GM19035 (cell line): ENCODE data around the gene SLC35A5.

Experiments
- ATAC-seq: cut with Tn5 transposase; IDR thresholded peaks from one replicate; pipeline ENCODE4 v1.9.1; 2021; ENCODE audit not compliant: unreplicated experiment

The SLC35A5 gene

DNA sequence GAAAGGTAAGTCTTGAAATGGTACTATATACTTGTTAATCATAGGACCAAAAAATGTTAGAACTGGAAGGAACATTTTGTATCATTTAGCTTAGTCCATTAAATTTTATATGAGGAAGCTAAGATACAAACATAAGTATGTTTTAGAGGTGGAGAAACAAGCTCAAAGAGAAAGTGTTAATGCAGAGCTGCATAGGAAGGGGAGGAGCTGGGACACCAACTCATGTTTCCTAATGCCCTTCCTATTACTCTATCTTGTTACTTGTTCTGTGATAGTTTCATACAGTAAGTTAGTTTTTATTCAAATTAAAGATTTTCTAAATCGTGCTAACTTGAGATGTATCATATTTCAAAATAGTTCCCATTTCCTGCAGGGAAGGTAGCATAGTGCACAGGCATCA is 7.4 kb downstream of the SLC35A5 start:
- ATAC-seq = no peak

DNA sequence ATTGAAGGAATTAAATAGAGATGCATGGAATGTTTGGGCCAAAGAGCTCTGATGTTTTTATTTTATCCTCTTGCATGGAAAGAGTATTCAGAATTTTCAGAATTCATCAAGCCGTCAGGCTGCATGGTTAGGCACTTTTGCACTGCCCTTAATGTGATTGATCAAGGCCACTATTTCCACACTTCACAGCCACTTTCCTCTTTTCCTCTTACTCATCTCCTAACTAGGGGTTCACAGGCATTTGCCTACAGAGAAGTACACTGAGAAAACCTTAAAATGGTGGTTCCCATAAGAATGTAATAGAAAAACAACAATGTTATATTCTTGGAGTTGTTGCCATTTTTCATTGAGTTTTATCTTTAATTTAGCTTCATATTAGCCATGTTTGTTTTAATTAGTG is 10.9 kb downstream of the SLC35A5 start:
- ATAC-seq = no peak

DNA sequence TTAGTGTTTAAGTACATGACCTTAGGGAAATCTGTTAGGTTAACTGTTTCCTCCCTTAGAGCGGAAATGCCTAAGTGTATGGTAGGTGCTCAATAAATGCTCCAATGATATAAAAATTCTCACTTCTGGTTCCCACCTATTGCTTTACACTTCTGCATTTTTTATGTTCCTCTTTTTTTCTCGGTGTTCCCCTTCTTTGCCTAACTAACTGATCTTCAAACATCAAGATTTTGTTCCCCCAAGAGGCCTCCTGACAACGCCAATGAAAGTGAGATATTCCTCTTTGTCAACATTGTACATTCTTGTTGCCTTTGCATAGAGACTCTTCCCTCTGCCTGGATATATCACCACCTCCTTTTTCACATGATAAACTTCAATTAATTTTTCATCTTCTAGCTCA is 17.4 kb downstream of the SLC35A5 start:
- ATAC-seq = no peak

DNA sequence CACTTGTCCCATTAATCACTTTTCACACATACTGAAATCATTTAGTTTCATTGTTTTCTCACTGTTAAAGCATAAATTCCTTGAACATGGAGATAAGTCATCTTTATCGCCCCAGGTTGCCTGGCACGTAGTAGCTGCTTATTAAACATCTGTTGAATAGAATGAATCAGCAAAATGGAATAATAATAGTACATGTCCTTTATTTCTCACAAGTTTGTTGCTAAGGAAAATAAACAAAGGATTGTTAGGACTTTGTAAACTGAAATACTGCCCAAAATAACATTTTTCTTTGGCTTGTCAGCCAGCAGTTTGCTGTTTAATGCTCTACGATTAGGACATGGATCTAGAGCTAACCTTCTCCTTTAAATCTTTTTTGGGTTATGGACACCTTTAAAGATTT is 17.9 kb downstream of the SLC35A5 start:
- ATAC-seq = no peak

DNA sequence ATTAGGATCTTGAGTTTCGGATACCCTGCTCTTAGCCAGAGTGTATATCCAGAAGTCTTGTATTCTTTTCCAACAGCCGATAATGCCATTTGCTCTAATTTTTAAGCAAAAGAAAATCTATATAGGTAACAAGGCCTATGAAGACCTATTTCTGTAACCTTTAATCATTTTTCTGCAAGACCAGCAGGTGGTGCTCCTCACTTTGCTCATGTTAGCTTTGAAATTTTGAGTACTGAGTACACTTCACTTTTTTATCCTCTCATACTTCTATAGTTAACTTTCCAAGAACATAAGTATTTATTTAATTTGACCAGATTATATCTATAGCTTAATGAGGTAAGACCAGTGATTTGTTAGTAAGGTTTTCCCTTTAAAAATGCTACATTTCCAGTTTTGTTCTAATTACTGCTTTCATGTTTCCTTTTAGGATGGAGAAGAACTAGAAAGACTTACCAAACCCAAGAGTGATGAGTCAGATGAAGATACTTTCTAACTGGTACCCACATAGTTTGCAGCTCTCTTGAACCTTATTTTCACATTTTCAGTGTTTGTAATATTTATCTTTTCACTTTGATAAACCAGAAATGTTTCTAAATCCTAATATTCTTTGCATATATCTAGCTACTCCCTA is 20.5 kb downstream of the SLC35A5 start:
- ATAC-seq = no peak

DNA sequence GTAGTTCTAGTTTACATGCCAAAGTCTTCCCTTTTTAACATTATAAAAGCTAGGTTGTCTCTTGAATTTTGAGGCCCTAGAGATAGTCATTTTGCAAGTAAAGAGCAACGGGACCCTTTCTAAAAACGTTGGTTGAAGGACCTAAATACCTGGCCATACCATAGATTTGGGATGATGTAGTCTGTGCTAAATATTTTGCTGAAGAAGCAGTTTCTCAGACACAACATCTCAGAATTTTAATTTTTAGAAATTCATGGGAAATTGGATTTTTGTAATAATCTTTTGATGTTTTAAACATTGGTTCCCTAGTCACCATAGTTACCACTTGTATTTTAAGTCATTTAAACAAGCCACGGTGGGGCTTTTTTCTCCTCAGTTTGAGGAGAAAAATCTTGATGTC is 21.3 kb downstream of the SLC35A5 start:
- no peak for ATAC-seq

DNA sequence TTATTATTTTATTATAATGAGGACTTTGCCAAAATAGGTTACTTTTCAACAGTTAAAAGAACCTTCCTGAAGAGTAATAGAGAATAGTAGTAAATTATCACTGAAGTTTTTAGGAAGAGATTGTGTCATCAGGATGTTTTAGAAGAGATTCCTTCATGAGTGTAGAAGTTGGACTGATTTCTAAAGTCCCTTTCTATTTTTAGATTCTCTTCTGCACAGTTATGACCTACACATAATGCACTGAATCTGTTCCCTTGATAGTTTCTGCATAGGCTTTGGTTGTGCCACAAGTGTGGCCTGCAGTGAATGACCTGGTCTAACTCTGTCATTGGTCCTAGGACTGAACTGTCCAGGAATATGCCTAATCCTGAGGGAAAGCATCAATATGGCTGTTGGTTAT is 23.9 kb downstream of the SLC35A5 start:
- ATAC-seq = no peak

DNA sequence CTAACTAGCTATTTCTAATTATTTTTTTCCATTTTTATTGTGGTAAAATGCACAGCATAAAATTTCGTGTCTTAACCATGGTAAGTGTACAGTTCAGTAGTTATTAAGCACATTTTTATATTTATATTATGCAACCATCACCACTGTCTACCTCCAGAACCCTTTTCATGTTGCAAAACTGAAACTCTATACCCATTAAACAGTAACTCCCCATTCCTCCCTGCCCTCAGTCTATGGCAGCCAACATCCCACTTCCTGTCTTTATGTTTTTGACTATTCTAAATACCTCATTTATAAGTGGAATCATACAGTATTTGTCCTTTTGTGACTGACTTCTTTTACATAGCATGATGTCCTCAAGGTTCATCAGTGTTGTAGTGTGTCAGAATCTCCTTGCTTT is 25.5 kb downstream of the SLC35A5 start:
- no peak for ATAC-seq

DNA sequence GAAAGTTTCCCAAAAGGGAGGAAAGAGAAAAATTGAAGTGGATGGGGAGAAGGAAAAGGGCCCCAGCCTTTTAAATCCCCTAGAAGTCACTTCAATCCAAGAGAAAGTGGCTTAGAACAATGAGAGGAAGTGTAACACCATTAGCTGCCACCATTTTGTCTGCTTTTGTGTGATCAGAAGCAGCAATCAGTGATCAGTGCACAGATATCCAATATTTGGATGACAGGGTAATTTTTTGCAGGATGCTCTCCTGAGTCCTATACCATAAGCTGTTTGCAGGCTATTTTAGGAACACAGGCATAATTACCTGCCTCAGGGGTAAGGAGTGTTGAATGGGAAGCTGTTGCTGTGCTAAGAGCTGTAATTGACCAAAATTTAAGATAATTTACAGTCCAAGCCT is 31.4 kb downstream of the SLC35A5 start:
- ATAC-seq = no peak

DNA sequence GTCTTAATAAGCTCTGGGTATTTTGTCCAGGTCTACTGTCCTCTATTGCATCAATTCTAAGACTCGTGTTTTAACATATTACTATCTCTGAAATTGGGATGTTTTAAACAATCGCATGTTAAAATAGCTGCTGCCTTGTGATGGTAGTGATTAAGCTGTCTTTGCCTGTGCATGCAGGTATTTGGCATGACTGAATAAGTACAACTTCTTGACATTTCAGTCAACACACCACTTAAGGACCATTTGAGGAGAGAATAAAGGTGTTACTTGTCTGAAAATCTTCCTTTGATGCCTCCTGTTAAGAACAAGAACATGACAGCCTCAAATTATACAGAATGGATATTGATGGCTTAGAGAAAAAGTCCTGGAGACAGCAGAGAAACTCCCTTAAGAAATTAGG is 33.0 kb downstream of the SLC35A5 start:
- ATAC-seq = no peak

DNA sequence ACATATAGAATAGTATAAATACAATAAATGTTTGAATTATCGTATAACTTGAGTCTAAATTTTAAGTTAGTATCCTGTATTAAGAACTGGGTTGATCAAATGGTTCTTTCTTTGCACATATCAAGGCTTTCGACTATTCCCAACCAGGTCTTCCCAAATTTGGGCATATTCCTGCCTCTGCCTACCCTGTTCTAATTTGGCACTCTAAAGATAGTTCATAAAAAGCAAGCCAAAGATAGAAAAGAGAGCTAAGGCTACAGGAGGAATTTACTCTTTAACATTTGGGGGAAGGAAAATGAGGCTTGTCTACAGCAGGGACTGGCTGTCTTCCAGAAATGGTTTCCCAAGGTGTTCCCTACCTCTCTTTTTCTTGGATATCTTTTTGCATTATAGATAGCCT is 36.1 kb downstream of the SLC35A5 start:
- no peak for ATAC-seq

DNA sequence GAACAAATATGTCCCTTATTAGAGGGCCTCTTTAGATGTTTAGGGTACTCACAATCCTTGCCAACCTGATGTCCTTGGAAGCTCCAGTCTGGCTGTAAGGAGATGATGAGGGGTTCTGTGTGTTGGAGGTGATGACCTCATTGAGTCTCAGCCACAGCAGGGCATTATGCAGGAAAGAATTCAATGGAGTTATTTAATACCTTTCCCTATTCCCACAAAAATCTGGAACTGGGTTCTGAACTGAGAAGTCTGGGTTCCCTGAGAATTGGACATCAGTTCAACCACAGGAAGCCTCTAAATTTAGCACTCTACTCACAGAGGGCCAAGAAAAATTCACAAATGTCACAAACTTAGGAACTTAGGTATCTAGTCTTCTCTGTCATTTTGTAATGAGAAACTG is 36.9 kb downstream of the SLC35A5 start:
- no peak for ATAC-seq

DNA sequence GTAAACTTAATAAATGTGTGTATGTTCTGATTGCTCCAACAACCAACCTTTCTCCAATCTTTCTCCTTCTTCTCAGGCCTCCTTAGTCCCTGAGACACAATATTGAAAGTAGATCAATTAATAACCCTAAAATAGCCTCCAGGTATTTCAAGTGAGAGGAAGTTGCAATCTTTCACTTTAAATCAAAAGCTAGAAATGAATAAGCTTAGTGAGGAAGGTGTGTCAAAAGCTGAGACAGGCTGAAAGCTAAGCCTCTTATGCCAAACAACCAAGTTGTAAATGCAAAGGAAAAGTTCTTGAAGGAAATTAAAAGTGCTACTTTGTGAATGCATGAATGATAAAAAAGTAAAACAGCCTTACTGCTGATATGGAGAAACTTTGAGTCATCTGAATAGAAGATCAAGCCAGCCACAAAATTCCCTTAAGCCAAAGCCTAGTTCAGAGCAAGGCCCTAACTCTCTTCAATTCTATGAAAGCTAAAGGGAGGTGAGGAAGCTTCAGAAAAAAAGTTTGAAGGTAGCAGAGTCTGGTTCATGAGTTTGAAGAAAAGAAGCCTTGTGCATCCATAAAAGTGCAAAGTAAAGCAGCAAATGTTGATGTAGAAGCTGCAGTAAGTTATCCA is 40.5 kb downstream of the SLC35A5 start:
- ATAC-seq = peak; percentile 76

DNA sequence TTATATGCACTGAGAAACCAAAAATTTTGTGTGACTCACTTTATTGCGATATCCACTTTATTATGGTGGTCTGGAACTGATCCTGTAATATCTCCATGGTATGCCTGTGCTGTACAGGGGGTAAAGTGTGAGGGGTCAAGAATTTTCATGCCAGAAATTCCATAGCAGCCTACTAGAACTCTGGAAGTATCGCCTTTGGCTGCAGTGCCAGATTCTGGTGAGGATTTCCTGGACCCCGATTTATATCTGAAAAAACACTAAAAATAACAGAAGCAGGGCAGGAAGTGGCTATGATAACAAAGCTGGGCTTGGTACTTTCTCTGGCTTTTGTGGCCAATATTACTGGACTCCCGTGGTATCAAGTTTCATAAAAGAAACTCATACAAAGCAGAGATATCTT is 42.7 kb downstream of the SLC35A5 start:
- ATAC-seq = no peak

DNA sequence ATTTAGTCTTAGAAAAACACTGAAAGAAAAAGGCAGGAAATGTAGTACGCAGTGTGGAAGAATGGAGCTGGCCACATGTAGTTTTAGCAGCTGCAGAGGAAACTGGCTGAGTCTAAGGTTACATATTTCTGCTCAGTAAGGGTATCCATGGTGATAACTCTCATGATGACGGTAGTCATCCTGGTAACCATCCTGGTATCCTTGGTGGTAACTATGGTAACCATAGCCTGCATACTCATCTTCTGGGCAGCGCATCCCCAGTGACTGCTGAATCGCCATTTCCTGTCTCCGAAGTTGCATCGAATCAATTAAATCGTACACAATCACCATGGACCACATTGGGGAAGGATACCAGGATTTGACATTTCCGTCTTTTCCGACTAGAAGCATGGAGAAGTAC is 43.4 kb downstream of the SLC35A5 start:
- ATAC-seq = no peak

DNA sequence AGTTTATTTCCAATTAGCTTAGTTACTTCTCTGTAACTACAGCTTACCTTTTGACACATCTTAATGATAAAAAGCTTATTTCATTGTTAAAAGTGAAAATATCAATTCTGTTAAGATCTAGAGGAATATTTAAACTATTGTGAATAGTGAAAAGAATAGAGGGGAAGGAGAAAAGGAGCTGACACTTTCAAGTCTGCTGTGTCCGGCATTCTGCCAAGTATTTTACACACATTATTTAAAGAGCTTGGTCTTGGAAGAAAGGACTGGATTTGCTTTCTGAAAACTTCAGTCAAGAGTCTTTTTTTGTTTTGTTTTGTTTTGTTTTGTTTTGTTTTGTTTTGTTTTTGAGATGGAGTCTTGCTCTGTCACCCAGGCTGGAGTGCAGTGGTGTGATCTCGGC is 44.3 kb downstream of the SLC35A5 start:
- ATAC-seq = no peak

DNA sequence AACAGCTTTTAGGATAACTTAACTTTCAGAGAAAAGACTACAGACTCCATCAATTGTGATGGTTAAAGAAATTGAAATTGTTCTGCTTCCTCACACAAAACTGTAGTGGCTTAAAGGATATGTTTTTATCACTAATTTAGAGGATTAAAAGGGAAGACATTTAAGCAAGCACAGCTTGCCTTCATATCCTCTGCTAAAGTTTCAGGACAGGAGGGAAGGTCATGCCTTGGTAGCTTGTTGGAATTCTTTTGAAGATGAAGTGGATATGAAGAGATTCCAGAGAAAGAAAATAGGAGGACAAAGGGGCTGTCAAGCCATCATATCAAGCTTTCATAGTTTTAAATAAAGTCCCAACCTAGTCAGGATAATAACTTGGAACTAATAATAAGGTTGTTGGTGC is 46.0 kb downstream of the SLC35A5 start:
- no peak for ATAC-seq

DNA sequence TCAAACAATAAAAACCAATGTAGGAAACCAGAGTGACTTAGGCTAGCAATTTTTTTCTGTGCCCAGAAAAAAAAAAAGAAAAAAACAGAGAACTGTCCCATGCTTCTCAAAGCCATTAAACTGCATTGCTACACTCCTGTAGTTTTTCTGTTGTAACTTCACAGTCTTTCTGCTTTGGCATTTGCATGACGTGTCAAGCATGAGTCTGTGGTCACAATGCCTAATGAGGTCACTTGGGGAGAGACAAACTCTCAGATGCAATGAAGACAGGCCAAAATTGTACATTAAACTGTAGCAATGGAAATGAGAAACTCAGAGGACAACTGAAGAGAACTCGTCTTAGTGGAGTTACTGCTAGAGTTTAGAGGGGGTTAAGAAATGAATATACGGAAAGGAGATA is 48.3 kb downstream of the SLC35A5 start:
- no peak for ATAC-seq

DNA sequence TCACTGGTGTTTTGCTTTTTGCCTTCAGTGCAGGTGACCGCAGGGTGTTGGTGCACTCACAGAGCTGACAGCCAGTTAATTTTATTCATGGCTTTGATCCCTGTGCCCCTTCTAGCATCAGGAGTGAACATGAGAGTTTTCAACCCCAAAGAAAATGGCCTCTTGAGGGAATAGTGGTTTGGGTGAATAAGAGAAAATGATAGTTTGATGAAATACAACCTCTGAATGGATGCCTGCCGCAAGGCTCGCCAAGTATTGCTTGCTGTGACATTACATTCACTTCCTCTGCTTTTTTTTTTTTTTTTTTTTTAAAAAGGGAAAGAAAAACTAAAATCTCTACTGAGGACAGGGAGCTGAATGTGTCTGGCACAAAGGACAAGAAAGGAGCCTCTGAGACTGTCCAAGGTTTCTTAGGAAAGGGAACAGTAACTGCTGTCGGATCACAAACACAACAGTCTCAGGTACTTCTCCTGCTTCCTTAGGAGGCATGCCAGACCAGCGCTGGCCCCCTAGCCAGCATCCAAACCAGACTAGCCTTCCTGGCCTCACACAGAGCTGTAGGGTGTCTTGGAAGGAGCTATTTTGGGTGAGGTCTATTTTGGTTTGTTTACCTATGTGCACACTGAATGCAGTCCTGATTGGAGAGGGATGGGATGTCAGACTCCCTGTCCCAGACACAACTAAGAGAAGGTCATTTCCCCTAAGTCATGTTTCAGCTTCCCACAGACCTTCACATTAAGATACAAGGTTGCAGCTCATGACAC is 50.1 kb downstream of the SLC35A5 start:
- ATAC-seq = no peak

DNA sequence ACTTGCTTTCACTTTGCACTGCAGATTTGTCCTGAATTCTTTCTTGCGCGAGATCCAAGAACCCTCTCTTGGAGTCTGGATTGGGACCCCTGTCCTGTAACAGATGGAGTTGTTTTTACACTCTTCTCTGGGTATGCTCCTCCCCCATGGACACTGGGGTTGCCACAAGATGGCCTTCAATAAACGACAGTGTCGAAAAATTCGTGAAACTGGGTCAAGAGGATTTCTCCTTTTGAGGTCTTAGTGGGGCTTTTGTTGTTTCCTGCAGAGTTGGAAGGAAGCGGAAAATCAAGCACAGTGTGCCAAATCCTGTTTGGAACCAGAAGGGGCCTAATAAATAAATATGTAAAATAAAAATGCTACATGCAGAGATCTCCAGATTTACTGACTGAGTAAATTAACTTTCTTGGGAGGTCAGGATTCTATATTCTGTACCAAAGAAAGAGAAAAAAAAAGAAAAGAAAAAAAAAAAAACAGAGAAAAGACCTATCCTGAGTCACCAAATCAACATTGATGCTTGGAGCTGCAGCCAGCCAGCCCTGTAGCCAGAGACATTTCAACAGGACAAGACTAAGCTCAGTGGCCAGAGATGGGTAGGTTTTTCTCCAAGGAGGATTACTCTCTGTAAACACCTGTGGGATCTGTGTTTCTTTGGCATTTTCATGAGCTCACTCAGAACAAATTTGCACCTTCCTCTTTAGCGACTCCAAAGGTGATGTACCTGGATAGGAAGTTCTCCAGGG is 54.3 kb downstream of the SLC35A5 start:
- no peak for ATAC-seq

DNA sequence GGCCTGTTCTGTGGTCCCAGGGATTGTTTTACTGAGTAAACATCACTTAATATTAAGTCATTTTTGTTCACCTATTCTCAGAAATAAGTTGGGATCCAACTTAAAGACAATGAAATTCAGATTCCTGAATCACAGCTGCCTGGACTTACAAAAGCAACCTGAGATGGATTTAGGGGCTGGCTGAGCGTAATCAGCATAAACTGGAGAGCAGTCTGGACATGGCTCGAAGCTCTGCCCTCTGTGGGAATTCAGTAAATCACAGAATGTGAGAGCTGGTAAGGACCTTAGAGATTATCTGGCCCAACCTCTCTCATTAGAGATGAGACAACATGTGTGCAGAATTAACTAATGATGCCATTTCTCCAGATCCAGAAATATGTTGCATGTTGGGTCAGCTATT is 55.4 kb downstream of the SLC35A5 start:
- ATAC-seq = no peak

DNA sequence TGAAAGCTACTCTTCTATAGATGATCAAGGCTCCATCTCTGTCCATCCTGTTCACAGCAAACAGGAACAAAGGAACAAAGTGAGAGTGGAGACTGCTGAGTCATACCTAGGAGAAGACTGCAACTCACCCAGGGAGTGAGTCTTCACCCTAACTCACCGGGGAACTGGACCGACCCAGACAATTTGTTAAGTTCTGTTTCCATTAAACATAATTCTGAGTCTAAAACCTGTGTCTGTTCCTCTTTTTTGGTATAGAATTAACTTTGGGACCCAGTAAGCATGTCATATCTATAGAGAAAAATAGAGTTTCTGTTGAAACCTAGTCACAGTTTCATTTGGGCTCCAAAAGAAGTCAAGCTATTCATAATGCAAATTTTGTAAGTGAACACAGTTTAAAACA is 57.5 kb downstream of the SLC35A5 start:
- peak; percentile 81 for ATAC-seq
